ENCODE results near the gene CNNM2. TPM values are rescaled to one million over a fixed set of nuclear protein-coding genes. Genes with fewer than 3 reads are reported as not detected.
"Not testable (repeated sequence)": the region's sequence is repeated elsewhere in the genome, so short reads cannot be mapped to it uniquely, and the experiment has no call there.

Gene CNNM2
- total RNA-seq, 1 donor from 2014 or later, result 5.9 TPM

DNA sequence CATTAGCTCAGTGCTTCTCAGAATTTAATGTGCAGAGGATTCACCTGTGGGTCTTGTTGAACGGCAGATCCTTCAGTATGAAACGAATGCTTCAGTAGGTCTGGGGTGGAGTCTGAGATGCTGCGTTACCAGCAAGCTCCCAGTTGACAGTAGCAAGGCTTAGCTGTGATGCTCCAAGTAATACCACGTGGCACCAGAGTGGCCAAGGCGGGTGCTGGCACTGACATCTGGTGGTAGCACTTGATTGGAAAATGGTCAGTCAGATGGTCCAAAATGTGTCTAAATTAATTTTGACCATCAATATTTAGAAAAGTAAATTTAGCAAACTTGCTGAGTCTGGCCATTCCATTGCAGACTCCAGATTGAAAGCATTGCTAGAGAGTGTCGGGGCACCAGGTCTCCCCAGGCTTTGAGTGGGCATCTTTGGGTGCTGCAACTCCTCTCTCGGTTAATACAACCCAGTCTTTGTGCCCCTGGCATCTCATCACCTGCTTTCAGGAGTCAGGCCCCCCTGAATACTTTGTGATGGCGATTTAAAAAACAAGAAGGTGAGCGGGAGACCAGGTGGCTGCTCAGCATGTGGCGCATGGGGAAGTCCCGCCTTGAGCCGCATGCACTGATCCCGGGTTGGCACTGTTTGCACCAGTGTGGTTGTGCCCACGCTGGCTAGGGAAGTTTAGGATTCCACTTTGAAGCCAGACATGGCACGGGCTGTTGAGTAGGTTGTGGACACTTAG lies 144.9 kb downstream of the CNNM2 start:
- intact Hi-C loops (cut with DNase I), result loop anchor here (10.0 kb wide), 1 partner anchor 228 kb away; the partner anchor contains the start of gene CYP17A1
- no peak for DNase-seq (ENCODE audit: low spot score)

DNA sequence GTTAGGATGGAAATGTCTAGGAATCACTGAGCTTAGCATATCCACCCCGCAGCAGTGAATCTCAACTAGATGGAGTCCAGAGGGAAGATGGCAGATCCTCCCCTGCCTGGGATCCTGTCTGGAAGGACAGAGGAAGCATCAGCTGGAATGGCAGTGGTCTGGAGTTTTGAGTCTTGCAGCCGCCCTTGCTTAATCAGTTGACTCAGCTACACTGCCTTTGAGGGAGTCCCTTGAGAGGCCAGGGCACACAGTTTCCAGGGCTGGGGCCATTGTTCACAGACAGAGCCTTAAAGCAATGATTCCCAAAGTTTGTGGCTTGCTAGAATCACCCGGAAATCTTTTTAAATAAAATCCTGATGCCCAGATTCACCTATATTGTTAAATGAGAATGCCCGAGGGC lies 146.9 kb downstream of the CNNM2 start:
- intact Hi-C loops (cut with DNase I), result loop anchor here (5.0 to 10.0 kb wide), 2 partner anchors 230 to 338 kb away; partner anchors contain the start of gene CYP17A1

DNA sequence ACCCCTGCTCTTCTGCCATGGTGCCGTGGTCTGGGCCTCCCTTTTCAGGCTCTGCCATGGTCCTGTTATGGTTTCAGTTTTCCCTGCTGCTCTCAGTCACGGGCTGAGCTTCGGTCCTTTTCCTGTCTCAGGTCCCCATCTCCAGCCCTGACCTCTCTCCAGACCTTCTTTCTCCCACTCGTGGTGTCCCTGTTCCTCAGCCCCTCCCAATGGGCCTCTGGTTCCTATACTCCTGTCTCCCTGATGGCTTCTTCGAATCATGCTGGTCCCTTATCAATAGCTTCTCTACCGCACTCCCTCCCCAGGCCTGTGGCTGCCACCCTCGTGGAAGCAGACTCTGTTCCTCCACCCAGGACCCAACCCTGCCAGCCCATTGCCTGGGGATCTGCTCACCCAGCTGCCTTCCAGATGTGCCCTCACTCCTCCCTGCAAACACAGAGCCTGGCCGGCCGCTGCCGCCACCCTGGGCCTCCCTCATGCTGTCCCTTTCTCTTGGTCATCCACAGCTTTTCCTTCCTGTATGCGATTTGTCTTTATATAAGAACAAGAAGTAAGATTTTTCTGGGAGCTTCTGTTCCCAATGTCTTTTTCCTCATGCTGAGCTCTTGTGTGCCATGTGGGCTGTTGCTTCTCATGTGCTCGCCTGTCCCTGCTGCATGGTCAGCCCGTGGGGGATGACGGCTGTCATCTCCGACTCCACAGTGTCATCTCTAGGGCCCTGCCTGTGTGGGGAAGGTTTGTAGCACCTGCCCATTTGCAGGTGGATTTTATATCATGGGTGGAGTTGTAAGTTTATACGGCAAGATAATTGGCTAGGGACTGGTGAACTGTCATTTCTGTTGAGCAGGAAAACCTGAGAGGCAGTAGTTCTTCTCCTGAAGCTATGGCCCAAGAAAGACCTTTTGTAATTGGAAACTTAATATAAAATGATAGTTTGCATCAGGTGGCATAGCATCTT lies 148.3 kb downstream of the CNNM2 start:
- intact Hi-C loops (cut with DNase I), result loop anchor here (5.0 to 10.0 kb wide), 2 partner anchors 232 to 339 kb away; partner anchors contain the start of gene CYP17A1

More for the DNA sequence above, 146.9 kb downstream of the CNNM2 start:
- no peak for DNase-seq (ENCODE audit: low spot score)

DNA sequence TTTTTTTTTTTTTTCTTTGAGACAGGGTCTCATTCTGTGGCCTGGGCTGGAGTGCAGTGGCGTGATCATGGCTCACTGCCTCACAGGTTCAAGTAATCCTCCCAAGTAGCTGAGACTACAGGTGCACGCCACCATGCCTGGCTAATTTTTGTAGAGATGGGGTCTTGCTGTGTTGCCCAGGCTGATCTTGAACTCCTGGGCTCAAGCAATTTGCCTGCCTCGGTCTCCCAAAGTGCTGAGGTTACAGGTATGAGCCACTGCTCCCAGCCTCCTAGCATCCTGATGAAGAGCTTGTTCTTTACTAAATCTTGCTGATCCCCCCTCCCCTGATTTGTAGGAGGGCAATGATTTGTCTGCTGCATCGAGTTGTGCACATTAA lies 149.0 kb downstream of the CNNM2 start:
- DNase-seq (ENCODE audit: low spot score), result not testable (repeated sequence)
- intact Hi-C loops (cut with DNase I), result loop anchor here (5.0 to 10.0 kb wide), 2 partner anchors 232 to 340 kb away; partner anchors contain the start of gene CYP17A1

More for the DNA sequence above, 148.3 kb downstream of the CNNM2 start:
- no peak for DNase-seq (ENCODE audit: low spot score)

DNA sequence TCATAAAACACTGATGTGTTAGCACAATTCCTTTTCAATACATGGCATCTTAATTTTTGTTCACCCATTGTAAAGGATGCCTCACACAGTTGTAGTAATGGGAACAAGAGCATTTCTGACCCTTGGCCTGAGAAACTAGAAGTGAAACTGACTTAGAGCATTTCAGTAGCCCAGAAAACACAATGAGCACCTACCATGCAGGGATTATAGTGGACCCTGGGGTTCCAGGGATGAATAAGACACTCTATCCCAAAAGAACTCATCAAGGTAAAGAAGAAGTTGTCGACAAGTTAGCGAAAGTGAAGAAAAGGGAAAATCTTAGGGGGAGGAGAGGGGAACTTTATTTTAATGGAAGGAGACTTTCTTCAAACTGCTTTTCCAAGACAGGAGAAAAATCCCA lies 149.4 kb downstream of the CNNM2 start:
- intact Hi-C loops (cut with DNase I), result loop anchor here (5.0 to 10.0 kb wide), 2 partner anchors 233 to 340 kb away; partner anchors contain the start of gene CYP17A1
- no peak for DNase-seq (ENCODE audit: low spot score)

DNA sequence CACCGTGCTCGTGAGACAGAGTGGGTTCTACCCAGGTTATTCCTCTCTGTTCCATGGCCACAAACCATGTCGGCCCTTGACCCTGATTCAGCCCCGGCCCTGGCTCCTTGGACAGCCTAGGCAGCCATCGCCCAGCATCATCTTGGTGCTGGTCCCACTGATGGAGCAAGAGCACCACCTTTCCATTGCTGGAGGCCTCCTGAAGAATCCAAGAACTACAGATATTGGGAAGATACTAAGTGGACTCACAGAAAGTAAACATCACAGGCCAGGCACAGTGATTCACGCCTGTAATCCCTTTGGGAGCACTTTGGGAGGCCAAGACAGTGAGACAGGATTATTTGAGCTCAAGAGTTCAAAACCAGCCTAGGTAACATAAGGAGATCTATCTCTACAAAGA lies 149.9 kb downstream of the CNNM2 start:
- intact Hi-C loops (cut with DNase I), result loop anchor here (5.0 to 10.0 kb wide), 2 partner anchors 233 to 341 kb away; partner anchors contain the start of gene CYP17A1

DNA sequence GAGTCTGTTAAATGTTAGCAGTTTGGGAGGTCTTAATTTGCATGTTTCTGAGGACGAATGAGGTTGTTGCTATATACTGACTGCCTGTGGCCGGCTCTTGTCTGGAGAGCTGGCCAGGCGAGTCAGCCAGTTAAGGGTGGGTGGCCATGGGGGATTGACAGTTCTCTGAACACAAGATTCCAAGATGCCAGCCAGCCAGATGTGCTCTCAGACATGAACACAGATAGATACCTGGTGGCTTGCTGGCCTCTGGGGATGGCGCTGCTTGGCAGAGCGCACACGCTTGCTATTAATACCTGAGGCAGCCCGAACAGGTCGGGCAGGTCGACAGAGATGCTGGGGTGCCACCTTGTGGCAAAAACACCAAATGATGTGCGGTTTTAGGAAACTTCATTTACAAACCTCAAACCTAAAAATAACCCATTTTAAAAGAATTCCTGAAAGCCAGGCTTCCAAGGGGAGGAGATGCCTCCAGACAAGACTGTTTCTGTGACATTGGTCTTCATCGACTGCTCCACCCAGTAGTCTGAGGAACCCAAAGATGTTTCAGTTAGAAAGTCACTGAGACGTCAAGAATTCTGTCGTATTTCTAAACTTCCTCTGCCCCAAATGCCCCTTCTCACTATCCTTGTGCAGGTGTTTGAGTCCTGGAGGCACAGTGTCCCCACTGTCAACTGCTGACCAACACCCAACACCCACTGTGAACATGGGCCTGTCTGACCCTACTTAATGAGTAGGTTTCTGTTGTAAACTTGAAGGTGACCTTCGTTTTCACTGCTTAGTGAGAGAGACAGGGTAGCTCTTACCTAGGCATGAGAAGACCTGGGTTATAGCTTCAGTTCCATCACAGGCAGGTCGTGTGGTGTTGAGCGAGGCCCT lies 151.6 kb downstream of the CNNM2 start:
- no peak for DNase-seq (ENCODE audit: low spot score)
- intact Hi-C loops (cut with DNase I), result loop anchor here (1.0 to 10.0 kb wide), 3 partner anchors 152 to 342 kb away; partner anchors contain the start of gene CYP17A1

More for the DNA sequence above, 149.9 kb downstream of the CNNM2 start:
- DNase-seq (ENCODE audit: low spot score), result no peak

DNA sequence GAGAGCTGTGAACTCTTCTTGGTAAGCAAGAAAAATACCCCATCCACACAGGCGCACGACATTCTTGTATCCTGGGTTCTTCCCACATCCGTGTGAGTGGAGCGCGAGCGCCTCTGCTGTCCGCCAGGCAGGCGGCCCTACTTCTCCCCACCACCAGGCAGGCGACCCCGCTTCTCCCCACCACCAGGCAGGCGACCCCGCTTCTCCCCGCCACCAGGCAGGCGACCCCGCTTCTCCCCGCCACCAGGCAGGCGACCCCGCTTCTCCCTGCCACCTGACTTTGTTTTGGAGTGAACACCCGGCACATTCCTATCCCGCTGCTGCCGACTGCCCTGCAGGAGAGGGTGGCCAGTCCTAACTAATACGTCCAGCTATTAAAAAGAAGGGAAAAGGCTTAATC lies 154.2 kb downstream of the CNNM2 start:
- DNase-seq (ENCODE audit: low spot score), result no peak
- intact Hi-C loops (cut with DNase I), result no loop called here

DNA sequence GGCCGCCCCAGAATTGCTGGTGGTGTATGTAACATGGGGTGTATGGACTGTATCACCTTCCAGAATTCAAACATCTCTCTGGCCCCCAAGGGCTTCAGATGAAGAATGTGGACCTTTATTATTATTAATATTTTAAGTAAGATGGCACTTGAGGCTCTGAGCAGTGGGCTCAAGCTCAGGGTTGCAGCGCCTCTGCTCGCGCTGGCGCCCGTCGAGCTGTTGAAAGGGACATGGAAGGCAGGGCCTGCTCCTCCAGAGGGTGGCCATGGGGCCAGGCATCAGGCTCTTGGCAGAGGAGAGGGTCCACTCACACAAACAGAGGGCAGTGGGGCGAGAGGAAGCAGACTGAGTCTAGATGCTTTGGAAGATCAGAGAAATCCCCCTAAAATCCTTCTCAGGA lies 154.8 kb downstream of the CNNM2 start:
- intact Hi-C loops (cut with DNase I), result no loop called here
- no peak for DNase-seq (ENCODE audit: low spot score)

DNA sequence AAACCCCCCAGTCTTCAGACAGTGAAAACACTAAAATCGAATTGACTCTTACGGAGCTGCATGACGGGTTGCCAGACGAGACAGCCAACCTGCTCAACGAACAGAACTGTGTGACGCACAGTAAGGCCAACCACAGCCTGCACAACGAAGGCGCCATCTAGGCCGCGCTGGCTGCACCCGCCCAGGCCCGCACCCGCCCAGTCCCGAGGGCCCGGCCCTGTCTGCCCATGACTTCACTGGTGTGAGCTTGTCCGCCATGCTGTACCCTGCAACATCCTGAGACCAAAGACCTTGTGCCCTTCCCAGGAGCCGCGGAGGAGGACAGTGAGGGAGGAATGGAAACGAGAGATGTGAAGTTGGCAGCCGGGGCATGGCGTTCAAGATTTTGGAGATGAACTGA lies 158.9 kb downstream of the CNNM2 start:
- no peak for DNase-seq (ENCODE audit: low spot score)
- intact Hi-C loops (cut with DNase I), result no loop called here

DNA sequence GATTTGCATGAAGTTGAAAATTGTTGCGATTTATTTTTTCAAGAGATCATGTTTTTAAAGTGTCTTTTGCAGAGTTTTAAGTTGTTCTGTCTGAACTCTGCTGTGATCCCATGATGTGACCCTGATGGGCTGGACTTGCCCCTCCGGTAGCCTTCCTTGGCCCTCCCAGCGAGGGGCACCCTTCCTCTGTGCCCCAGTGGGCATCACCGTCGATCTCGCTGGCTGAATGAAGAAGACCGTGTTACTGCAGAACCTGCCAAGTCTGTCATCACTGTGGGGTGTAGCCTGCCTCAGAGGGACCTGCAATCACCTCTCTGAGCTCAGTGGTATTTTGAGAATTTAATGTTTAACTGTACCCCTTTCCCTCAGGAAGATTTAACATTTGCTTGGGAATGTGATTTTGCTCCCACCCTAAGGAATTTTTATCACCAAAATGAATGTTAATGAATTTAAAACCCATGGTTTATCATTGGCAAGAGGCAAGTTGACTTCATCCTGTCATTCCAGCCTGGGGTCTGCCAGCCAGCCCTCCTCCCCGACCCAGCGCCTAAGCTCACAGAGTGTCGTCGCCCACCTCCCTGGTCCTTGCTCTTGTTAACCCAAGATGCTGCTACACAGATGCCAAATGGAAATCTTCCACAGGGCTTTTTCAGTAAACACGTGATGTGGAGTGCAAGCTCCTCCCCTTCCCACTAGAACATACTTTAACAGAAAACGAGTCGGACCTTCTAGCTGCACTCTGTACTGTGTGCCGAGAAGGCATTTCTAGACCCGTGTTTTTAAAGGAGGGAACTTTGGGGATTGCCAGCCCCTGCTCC lies 159.6 kb downstream of the CNNM2 start:
- intact Hi-C loops (cut with DNase I), result no loop called here
- DNase-seq (ENCODE audit: low spot score), result no peak

DNA sequence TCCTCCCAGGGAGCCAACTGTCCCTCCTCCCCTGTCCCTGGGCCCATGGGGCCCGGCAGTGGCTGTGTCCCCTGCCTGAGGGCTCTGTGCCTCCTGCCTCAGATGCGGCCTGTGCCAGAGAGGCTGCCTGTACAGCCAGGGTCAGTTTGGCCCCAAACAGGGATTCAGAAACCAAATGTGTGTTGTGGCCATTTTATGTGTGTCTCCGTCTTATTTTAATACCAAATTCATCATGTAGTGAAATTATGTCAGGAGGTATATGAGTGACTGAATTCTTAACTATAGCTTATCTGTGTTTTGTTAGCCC lies 160.2 kb downstream of the CNNM2 start:
- intact Hi-C loops (cut with DNase I), result no loop called here
- no peak for DNase-seq (ENCODE audit: low spot score)

DNA sequence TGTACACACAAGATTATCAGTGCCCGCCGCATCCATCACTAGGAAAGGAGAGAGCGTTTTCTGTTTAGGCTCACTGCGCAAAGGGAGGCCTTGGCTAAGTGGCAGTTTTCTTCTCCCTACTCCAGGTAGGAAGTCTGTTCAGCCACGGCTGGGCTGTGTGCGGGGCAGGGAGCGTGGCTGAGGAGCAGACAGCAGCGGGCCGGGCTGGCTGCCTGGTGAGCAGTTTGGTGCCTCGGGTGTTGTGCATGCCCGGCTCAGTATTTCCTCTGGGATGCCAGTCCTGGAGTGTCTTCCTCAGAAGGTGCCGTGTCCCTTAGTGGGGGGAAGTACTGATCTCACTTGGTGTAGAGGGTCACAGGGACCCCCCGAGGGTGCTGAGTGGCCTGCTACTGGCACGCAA lies 160.6 kb downstream of the CNNM2 start:
- DNase-seq (ENCODE audit: low spot score), result no peak
- intact Hi-C loops (cut with DNase I), result no loop called here

DNA sequence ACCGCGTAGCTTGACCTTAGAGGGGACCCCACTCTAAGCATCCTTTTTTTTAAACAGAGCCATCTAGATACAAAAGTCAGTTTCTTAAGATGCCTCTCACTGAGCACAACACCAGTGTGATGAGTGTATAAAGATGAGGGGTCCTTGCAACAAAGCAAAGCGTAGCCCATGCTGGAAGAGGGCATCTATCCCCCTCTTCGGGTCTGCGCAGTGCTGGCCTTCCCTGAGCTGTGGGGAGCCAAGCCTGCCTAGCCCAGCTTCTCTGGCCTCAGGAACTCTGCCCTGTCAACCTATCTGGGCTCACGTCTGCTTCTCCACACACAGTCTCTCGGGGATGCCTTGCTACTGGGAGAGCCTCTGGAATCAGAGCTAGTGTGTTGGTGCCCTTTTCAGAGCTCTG lies 161.0 kb downstream of the CNNM2 start:
- intact Hi-C loops (cut with DNase I), result no loop called here
- DNase-seq (ENCODE audit: low spot score), result no peak

DNA sequence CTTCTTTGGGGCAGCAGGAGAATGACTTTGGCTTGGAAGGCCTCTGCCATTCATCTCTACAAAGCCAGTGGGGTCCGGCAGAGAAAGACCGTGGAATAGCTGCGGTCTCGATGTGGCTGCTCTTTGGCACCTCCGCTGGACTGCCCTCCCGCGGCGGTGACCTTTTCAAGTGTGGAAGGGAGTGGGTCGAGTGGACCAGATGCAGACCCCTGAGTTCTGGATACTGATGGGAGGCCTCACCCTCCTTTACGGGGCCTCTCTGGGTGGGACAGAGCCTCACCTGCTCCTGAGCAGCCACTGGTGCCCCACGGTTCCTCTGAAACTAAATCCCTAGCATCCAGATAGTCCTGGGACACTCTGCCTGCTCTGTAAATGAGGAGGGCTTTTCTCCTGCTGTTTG lies 161.9 kb downstream of the CNNM2 start:
- no peak for DNase-seq (ENCODE audit: low spot score)
- intact Hi-C loops (cut with DNase I), result loop anchor here (5.0 kb wide), 1 partner anchor 162 kb away; no protein-coding TSS in a partner anchor

DNA sequence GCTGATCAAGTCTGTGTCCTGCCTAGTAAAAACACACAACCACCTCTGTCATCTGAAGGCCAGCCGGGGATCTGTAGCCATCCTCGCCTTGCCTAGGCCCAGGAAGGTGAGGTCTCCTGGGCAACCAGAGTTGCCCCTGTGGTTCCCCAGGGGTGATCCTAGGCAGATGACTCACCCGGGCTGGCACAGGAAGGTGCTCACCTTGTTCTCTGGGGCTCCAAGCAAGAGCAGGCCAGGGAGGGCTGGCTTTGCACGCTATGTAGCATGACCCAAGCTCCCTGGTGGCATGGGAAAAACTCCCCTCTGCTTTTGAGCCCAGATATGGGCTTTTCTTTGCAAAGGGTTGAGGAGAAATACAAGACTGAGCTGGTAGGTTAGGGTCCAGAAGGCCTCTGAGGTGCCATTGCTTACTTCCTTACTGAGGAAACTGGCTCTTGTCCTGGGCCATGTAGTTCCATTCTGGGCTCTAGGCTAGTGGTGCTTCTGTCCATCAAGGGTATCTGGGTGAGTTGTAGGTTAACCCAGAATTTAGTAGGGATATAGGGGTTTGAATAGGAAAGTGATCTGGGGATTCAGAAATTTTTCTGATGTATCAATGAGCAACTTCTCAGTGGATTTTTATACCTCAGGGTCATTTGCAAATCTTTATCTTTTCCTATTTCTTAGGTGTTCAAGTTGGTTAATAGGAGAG lies 162.9 kb downstream of the CNNM2 start:
- no peak for DNase-seq (ENCODE audit: low spot score)
- intact Hi-C loops (cut with DNase I), result loop anchor here (5.0 kb wide), 1 partner anchor 161 kb away; no protein-coding TSS in a partner anchor

DNA sequence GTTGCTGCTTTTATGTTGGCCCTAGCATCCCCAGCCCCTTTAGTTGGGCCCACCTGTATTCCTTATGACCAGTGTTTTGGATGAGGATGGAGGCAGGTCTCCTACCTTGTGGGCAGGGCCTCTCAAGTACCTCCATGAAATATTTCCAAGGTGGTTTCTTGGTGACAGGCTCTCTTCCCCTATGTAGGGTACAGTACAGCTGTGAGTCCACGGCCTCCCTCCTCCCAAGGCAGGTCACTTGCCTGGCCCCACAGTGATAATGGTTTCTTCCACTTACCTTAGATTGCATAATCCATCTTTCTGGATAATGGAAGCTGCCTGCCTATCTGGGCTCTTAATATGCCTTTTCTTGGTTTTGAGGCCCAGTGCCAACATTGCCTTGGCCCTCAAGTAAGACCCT lies 164.6 kb downstream of the CNNM2 start:
- no peak for DNase-seq (ENCODE audit: low spot score)
- intact Hi-C loops (cut with DNase I), result loop anchor here (5.0 kb wide), 1 partner anchor 160 kb away; no protein-coding TSS in a partner anchor
